CD14-positive monocyte (primary cell): ENCODE data around the gene TIAM1. TPM values are rescaled to one million over a fixed set of nuclear protein-coding genes. Genes with fewer than 3 reads are reported as not detected.

Experiments used
- DNase-seq, 3 donors: peaks; one replicate each; pipeline ENCODE4 v3.0.0-alpha.2; 2011 to 2022
- H2AFZ ChIP-seq: 2 replicates; pipeline ENCODE4 v1.6.0; 2012; ENCODE audit warnings: mild to moderate bottlenecking, low read depth, low read length, inconsistent platforms; ENCODE audit not compliant: insufficient read depth, poor library complexity, severe bottlenecking
- H3K27ac ChIP-seq, 2 donors: 1 replicate in 1 of 2; 2 replicates in 1 of 2; pipeline ENCODE4 v1.5.1; 2012 to 2013; ENCODE audit warnings: low read length in 2 of 2, control low read depth in 1 of 2, inconsistent platforms in 1 of 2, low read depth in 1 of 2, mild to moderate bottlenecking in 1 of 2
- H3K27me3 ChIP-seq, 2 donors: one replicate each; pipeline versions ENCODE4 v1.6.0 to v1.6.1; 2011 to 2013; ENCODE audit warnings: low read length in 2 of 2; ENCODE audit not compliant: control insufficient read depth in 2 of 2, insufficient read depth in 2 of 2
- H3K36me3 ChIP-seq, 2 donors: replicated peaks in 1 of 2; 1 replicate in 1 of 2; 2 replicates in 1 of 2; pipeline versions ENCODE4 v1.5.1 to v1.6.1; 2012 to 2013; ENCODE audit warnings: low read length in 2 of 2, control low read depth in 1 of 2, inconsistent platforms in 1 of 2, mild to moderate bottlenecking in 1 of 2; ENCODE audit not compliant: insufficient read depth in 2 of 2, control insufficient read depth in 1 of 2
- H3K4me1 ChIP-seq, 2 donors: 1 replicate in 1 of 2; 2 replicates in 1 of 2; pipeline versions ENCODE4 v1.5.1 to v1.6.1; 2012 to 2013; ENCODE audit warnings: low read length in 2 of 2, control low read depth in 1 of 2, inconsistent platforms in 1 of 2, mild to moderate bottlenecking in 1 of 2, moderate library complexity in 1 of 2; ENCODE audit not compliant: insufficient read depth in 2 of 2, control insufficient read depth in 1 of 2
- H3K4me2 ChIP-seq: replicated peaks from 2 replicates; pipeline ENCODE3; 2012; ENCODE audit warnings: low read length, moderate library complexity, mild to moderate bottlenecking; ENCODE audit not compliant: poor library complexity, severe bottlenecking; ENCODE audit errors: extremely low read depth
- H3K4me3 ChIP-seq, 3 experiments: fragments of 200-600 bp in 1 of 3; sonication (generic) in 1 of 3; replicated peaks in 1 of 3; 1 replicate in 2 of 3; 2 replicates in 1 of 3; pipeline ENCODE4 v1.5.1; 2011 to 2013; ENCODE audit warnings: low read length in 3 of 3, mild to moderate bottlenecking in 3 of 3, control low read depth in 2 of 3, low read depth in 2 of 3, inconsistent platforms in 1 of 3, moderate library complexity in 1 of 3
- H3K79me2 ChIP-seq: 2 replicates; pipeline ENCODE4 v1.6.0; 2012; ENCODE audit warnings: mild to moderate bottlenecking, control low read depth, inconsistent platforms, low read length, moderate library complexity; ENCODE audit not compliant: insufficient read depth
- H3K9ac ChIP-seq: 2 replicates; pipeline ENCODE4 v1.6.0; 2017; ENCODE audit warnings: low read length, mild to moderate bottlenecking; ENCODE audit not compliant: insufficient read depth, poor library complexity, severe bottlenecking
- H3K9me3 ChIP-seq, 2 donors: replicated peaks in 1 of 2; 1 replicate in 1 of 2; 2 replicates in 1 of 2; pipeline versions ENCODE4 v1.5.1 to v1.6.1; 2012 to 2013; ENCODE audit warnings: low read length in 2 of 2, control low read depth in 1 of 2; ENCODE audit not compliant: control insufficient read depth in 1 of 2, insufficient read depth in 1 of 2
- H4K20me1 ChIP-seq: 2 replicates; pipeline ENCODE4 v1.6.0; 2012; ENCODE audit warnings: mild to moderate bottlenecking, low read length, control low read depth, moderate library complexity; ENCODE audit not compliant: insufficient read depth
- H3K27ac Mint-ChIP-seq, 7 donors: one replicate each; pipeline ENCODE4 v1.8.0; 2020; ENCODE audit warnings: mild to moderate bottlenecking in 7 of 7, mixed read lengths in 7 of 7, moderate library complexity in 6 of 7, inconsistent platforms in 2 of 7
- H3K27me3 Mint-ChIP-seq, 3 donors: one replicate each; pipeline ENCODE4 v1.8.0; 2021 to 2022; ENCODE audit warnings: low read depth in 3 of 3, mild to moderate bottlenecking in 3 of 3, mixed read lengths in 3 of 3, moderate library complexity in 3 of 3, inconsistent platforms in 1 of 3
- H3K36me3 Mint-ChIP-seq, 2 donors: one replicate each; pipeline ENCODE4 v1.8.0; 2020; ENCODE audit warnings: mixed read lengths in 2 of 2, inconsistent platforms in 1 of 2, mild to moderate bottlenecking in 1 of 2
- H3K4me1 Mint-ChIP-seq: one replicate; pipeline ENCODE4 v1.8.0; 2020; ENCODE audit warnings: mild to moderate bottlenecking, mixed read lengths
- H3K4me3 Mint-ChIP-seq, 2 donors: one replicate each; pipeline ENCODE4 v1.8.0; 2020; ENCODE audit warnings: mild to moderate bottlenecking in 2 of 2, mixed read lengths in 2 of 2, moderate library complexity in 1 of 2
- H3K9me3 Mint-ChIP-seq, 7 donors: one replicate each; pipeline ENCODE4 v1.8.0; 2020 to 2022; ENCODE audit warnings: mixed read lengths in 7 of 7, mild to moderate bottlenecking in 6 of 7, moderate library complexity in 6 of 7, inconsistent platforms in 2 of 7
- CTCF ChIP-seq: fragments of 200-600 bp; IDR thresholded peaks from one replicate; pipeline ENCODE4 v1.8.0; 2022; ENCODE audit warnings: antibody characterized with exemption, mild to moderate bottlenecking
- WGBS: methylation state at CpG from one replicate; pipeline ENCODE4 v1.1.5; 2013; ENCODE audit warnings: missing lambda C conversion rate; ENCODE audit not compliant: insufficient coverage; 5-methylcytosine and 5-hydroxymethylcytosine counted together
- intact Hi-C, 2 donors: fragments of 100-400 bp; cut with micrococcal nuclease; formaldehyde crosslinking; loops; one replicate each; pipeline versions ENCODE4 v1.15.0 to v1.15.1; 2023
- polyA plus RNA-seq, 3 donors: library from polyadenylated mRNA; depleted of rRNA in 1 of 3; unstranded in 2 of 3; stranded (reverse) in 1 of 3; fragments of 300-500 nt in 2 of 3; fragments of >200 nt in 1 of 3; fragmentation: Illumina TruSeq in 2 of 3; gene quantifications; 1 replicate in 2 of 3; 2 replicates in 1 of 3; pipeline ENCODE4 v1.2.3, GENCODE V29; 2012 to 2021

Gene TIAM1
- polyA plus RNA-seq, 3 donors, result 17.7 to 55.0 (median 45.3) TPM

DNA sequence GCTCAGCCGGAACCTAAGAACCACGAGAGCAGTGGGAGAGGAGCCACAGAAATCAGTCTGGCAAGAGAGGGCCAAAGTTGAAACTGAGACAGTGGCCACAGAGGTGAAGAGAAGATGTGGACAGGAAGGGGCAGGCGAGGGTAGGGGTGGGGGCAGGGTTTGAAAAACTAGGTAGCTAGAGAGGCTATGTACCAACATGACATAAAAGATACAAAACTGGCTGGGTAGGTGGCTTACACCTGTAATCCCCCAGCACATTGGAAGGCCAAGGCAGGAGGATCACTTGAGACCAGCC is 28.4 kb upstream of the TIAM1 start:
- no peaks in the 10 kb centered on the region for H4K20me1 ChIP-seq
- Mint-ChIP-seq H3K36me3 (no peaks in the 10 kb centered on the region), H3K27me3 (peaks cover 1 to 10% (median 2%) of the 10 kb centered on the region in 3 donors), H3K9me3 (peaks cover 0 to 3% (median 0%) of the 10 kb centered on the region in 7 donors), H3K27ac (peak overlapping the region in 1 of 7 donors; percentile 19), H3K4me1 (no peaks in the 10 kb centered on the region), H3K4me3 (no peak overlapping the region)
- H2AFZ ChIP-seq, result no peak overlapping the region
- H3K4me3 ChIP-seq, result no peak overlapping the region
- TF ChIP-seq CTCF, result no peak
- no peaks in the 10 kb centered on the region for H3K27me3 ChIP-seq
- no peaks in the 10 kb centered on the region for H3K36me3 ChIP-seq
- H3K27ac ChIP-seq, result no peak overlapping the region
- H3K79me2 ChIP-seq, result no peaks in the 10 kb centered on the region
- no peak overlapping the region for H3K9ac ChIP-seq
- WGBS, result 58% methylated on average over 2 of the region's 3 CpGs
- no peaks in the 10 kb centered on the region for H3K9me3 ChIP-seq
- no peaks in the 10 kb centered on the region for H3K4me1 ChIP-seq
- intact Hi-C loops, result no loop called here
- no peak overlapping the region for H3K4me2 ChIP-seq
- DNase-seq, result no peak

- Histone ChIP-seq H3K9ac (no peak overlapping the region), H3K9me3 (no peaks in the 10 kb centered on the region), H3K27ac (no peak overlapping the region), H3K4me3 (no peak overlapping the region), H3K4me2 (no peak overlapping the region), H4K20me1 (no peaks in the 10 kb centered on the region), H3K79me2 (no peaks in the 10 kb centered on the region), H2AFZ (no peak overlapping the region), H3K36me3 (no peaks in the 10 kb centered on the region), H3K27me3 (no peaks in the 10 kb centered on the region), H3K4me1 (no peaks in the 10 kb centered on the region)
- Mint-ChIP-seq H3K27ac (peak overlapping the region in 1 of 7 donors; percentile 19), H3K9me3 (peaks cover 0 to 3% (median 0%) of the 10 kb centered on the region in 7 donors), H3K4me3 (no peak overlapping the region), H3K4me1 (no peaks in the 10 kb centered on the region), H3K27me3 (peaks cover 1 to 8% (median 2%) of the 10 kb centered on the region in 3 donors), H3K36me3 (no peaks in the 10 kb centered on the region)
- no peak for TF ChIP-seq CTCF
- 100% methylated on average over 3 of the region's 6 CpGs for WGBS
- intact Hi-C loops, result no loop called here
- DNase-seq, result no peak
Observed at GRCh38 chr21:31371715-31372470, 27.8 kb upstream of the TIAM1 start.
